Tracheal epithelial cell (primary cell): Measurements from ENCODE around the gene GJC3. TPM values are rescaled to one million over a fixed set of nuclear protein-coding genes. Genes with fewer than 3 reads are reported as not detected.

ENCODE experiments used
- total RNA-seq: library from RNA; depleted of rRNA; stranded (reverse); fragments of >200 nt; gene quantifications from 2 replicates; pipeline ENCODE4 v1.2.1, GENCODE V29; 2014

Gene GJC3
- 0.24 and 0.64 TPM in 2 replicates for total RNA-seq

GRCh38 chr7:99928994-99929729, at the start of gene GJC3:
Gene GJC3, minus strand, starts transcription at chr7:99929620. Its CDS starts 0 bp downstream, at chr7:99929620.

GRCh38 chr7:99975782-99976521, 46.5 kb upstream of the GJC3 start, which contains the start of gene AZGP1:
Gene AZGP1, minus strand, starts transcription at chr7:99976031. Its CDS starts 11 bp downstream, at chr7:99976020.

GRCh38 chr7:99918959-99919813, 10.2 kb downstream of the GJC3 start, which contains the start of gene TRIM4:
Gene TRIM4, minus strand, starts transcription at chr7:99919530. Its CDS starts 129 bp downstream, at chr7:99919401.

GRCh38 chr7:99876933-99877332, 52.5 kb downstream of the GJC3 start, which contains the start of gene OR2AE1:
Gene OR2AE1, minus strand, starts transcription at chr7:99877033. Its CDS starts 0 bp downstream, at chr7:99877033.

Other genes with a start within 250 kb of the GJC3 start
- 2.2 and 2.8 TPM in 2 replicates for gene CYP3A5, start 249.6 kb downstream of the GJC3 start, total RNA-seq
- gene CYP3A7, start 194.4 kb downstream of the GJC3 start, total RNA-seq, result not detected in 2 replicates
- gene CYP3A4, start 145.4 kb downstream of the GJC3 start, total RNA-seq, result under 0.01 and 0.21 TPM in 2 replicates
- gene CYP3A43, start 101.6 kb downstream of the GJC3 start, total RNA-seq, result not detected in 2 replicates
- not detected in 2 replicates for gene OR2AE1, start 52.6 kb downstream of the GJC3 start, total RNA-seq
- 21.4 and 40.1 TPM in 2 replicates for gene TRIM4, start 10.1 kb downstream of the GJC3 start, total RNA-seq
- gene AZGP1, start 46.4 kb upstream of the GJC3 start, total RNA-seq, result 0.21 and 0.48 TPM in 2 replicates
- gene ZKSCAN1, start 86.0 kb upstream of the GJC3 start, total RNA-seq, result 39.4 and 44.3 TPM in 2 replicates
- 7.7 and 10.9 TPM in 2 replicates for gene ZSCAN21, start 120.2 kb upstream of the GJC3 start, total RNA-seq
- gene ZNF3, start 152.1 kb upstream of the GJC3 start, total RNA-seq, result 16.0 and 33.5 TPM in 2 replicates
- 35.7 and 53.5 TPM in 2 replicates for gene COPS6, start 159.3 kb upstream of the GJC3 start, total RNA-seq
- 21.3 and 34.5 TPM in 2 replicates for gene MCM7, start 171.8 kb upstream of the GJC3 start, total RNA-seq
- 16.6 and 30.6 TPM in 2 replicates for gene AP4M1, start 172.0 kb upstream of the GJC3 start, total RNA-seq
- 25.8 and 34.3 TPM in 2 replicates for gene TAF6, start 189.7 kb upstream of the GJC3 start, total RNA-seq
- 3.0 and 4.8 TPM in 2 replicates for gene CNPY4, start 190.0 kb upstream of the GJC3 start, total RNA-seq
- gene MBLAC1, start 197.3 kb upstream of the GJC3 start, total RNA-seq, result 1.3 and 1.7 TPM in 2 replicates
- gene LAMTOR4, start 219.3 kb upstream of the GJC3 start, total RNA-seq, result 55.4 and 59.5 TPM in 2 replicates
- gene TRAPPC14, start 229.1 kb upstream of the GJC3 start, total RNA-seq, result 3.1 and 4.0 TPM in 2 replicates
- 0.43 and 0.72 TPM in 2 replicates for gene GAL3ST4, start 239.0 kb upstream of the GJC3 start, total RNA-seq
- gene GPC2, start 247.8 kb upstream of the GJC3 start, total RNA-seq, result 2.2 and 3.0 TPM in 2 replicates
- gene STAG3, start 248.3 kb upstream of the GJC3 start, total RNA-seq, result 0.72 and 1.3 TPM in 2 replicates